H1 (cell line): ENCODE measurements around the gene RERE. TPM values are rescaled to one million over a fixed set of nuclear protein-coding genes. Genes with fewer than 3 reads are reported as not detected.

ENCODE experiments used
- CTCF ChIA-PET: fragments of 300-600 bp; sonication (Branson Sonifier 250); formaldehyde crosslinking; loops from one replicate; lab custom pipeline; 2021; ENCODE audit not compliant: partially characterized antibody; lab: Charles Lee
- POLR2A ChIA-PET: fragments of 300-600 bp; sonication (Branson Sonifier 250); formaldehyde crosslinking; loops from one replicate; lab custom pipeline; 2021; ENCODE audit warnings: inconsistent platforms; ENCODE audit not compliant: partially characterized antibody; lab: Charles Lee
- DNase-seq, 2 experiments: peaks; one replicate each; pipeline versions ENCODE4 v3.0.0 to v3.0.0-alpha.2; 2010 to 2022; ENCODE audit warnings: low spot score in 2 of 2, low read depth in 1 of 2, mixed read lengths in 1 of 2
- FAIRE-seq: peaks from 2 replicates; lab custom pipeline; 2011; peaks lifted over from hg19 to GRCh38; lab: Jason Lieb, UNC
- H2AFZ ChIP-seq: 2 replicates; pipeline ENCODE4 v1.8.1; 2012; ENCODE audit warnings: low read length, inconsistent platforms
- H2AK5ac ChIP-seq: 2 replicates; pipeline ENCODE4 v1.6.1; 2013; ENCODE audit warnings: low read depth, low read length
- H2BK120ac ChIP-seq: replicated peaks from 2 replicates; pipeline ENCODE3; 2013; ENCODE audit warnings: low read depth, low read length, inconsistent platforms
- H2BK12ac ChIP-seq: 2 replicates; pipeline ENCODE4 v1.6.1; 2013; ENCODE audit warnings: low read depth, low read length
- H2BK15ac ChIP-seq: 2 replicates; pipeline ENCODE4 v1.6.1; 2013; ENCODE audit warnings: low read length
- H2BK20ac ChIP-seq: 2 replicates; pipeline ENCODE4 v1.6.1; 2013; ENCODE audit warnings: low read length
- H2BK5ac ChIP-seq: 2 replicates; pipeline ENCODE4 v1.6.1; 2013; ENCODE audit warnings: low read depth, low read length
- H3K14ac ChIP-seq: 2 replicates; pipeline ENCODE4 v1.6.1; 2013; ENCODE audit warnings: inconsistent platforms; ENCODE audit not compliant: insufficient read length
- H3K18ac ChIP-seq: 2 replicates; pipeline ENCODE4 v1.6.1; 2013; ENCODE audit warnings: low read length; ENCODE audit errors: extremely low read depth
- H3K23ac ChIP-seq: 2 replicates; pipeline ENCODE4 v1.6.1; 2013; ENCODE audit warnings: inconsistent platforms; ENCODE audit not compliant: insufficient read length
- H3K23me2 ChIP-seq: 2 replicates; pipeline ENCODE4 v1.6.1; 2013; ENCODE audit warnings: low read depth, low read length
- H3K27ac ChIP-seq: 2 replicates; pipeline ENCODE4 v1.6.1; 2011; ENCODE audit warnings: low read depth, low read length, inconsistent platforms
- H3K27me3 ChIP-seq, 4 experiments: replicated peaks in 1 of 4; 1 replicate in 1 of 4; 2 replicates in 3 of 4; pipeline versions ENCODE4 v1.6.1 to v1.8.1; 2011 to 2013; ENCODE audit warnings: low read length in 3 of 4, mild to moderate bottlenecking in 3 of 4, inconsistent platforms in 2 of 4, mixed read lengths in 2 of 4, moderate library complexity in 1 of 4; ENCODE audit not compliant: control insufficient read depth in 3 of 4, insufficient read depth in 3 of 4; ENCODE audit errors: extremely low read depth in 1 of 4
- H3K36me3 ChIP-seq, 4 experiments: 2 replicates each; pipeline versions ENCODE4 v1.6.1 to v1.8.1; 2011 to 2013; ENCODE audit warnings: mild to moderate bottlenecking in 4 of 4, low read length in 3 of 4, moderate library complexity in 2 of 4, control low read depth in 1 of 4, inconsistent platforms in 1 of 4; ENCODE audit not compliant: insufficient read depth in 4 of 4, control insufficient read depth in 2 of 4
- H3K4ac ChIP-seq: replicated peaks from 2 replicates; pipeline ENCODE3; 2013; ENCODE audit warnings: low read length, low read depth, mixed read lengths, inconsistent platforms; ENCODE audit not compliant: insufficient read length
- H3K4me1 ChIP-seq, 4 experiments: replicated peaks in 1 of 4; 1 replicate in 1 of 4; 2 replicates in 3 of 4; pipeline versions ENCODE4 v1.6.1 to v1.8.1; 2011 to 2013; ENCODE audit warnings: low read length in 3 of 4, inconsistent platforms in 2 of 4, mixed read lengths in 1 of 4; ENCODE audit not compliant: insufficient read depth in 4 of 4, control insufficient read depth in 3 of 4
- H3K4me2 ChIP-seq, 2 experiments: 2 replicates each; pipeline versions ENCODE4 v1.6.1 to v1.8.1; 2011 to 2013; ENCODE audit warnings: low read depth in 2 of 2, low read length in 2 of 2, control low read depth in 1 of 2, inconsistent platforms in 1 of 2, mild to moderate bottlenecking in 1 of 2; ENCODE audit not compliant: insufficient read depth in 1 of 2
- H3K4me3 ChIP-seq, 4 experiments: fragments of 200-600, 300-600 bp in 1 of 4; sonication (generic), shearing (Covaris generic), sonication (Bioruptor Twin) in 1 of 4; 2 replicates each; pipeline versions ENCODE4 v1.5.1 to v1.8.1; 2011 to 2016; ENCODE audit warnings: low read length in 4 of 4, low read depth in 3 of 4, control low read depth in 2 of 4, inconsistent platforms in 2 of 4, mild to moderate bottlenecking in 2 of 4, mixed read lengths in 1 of 4, moderate library complexity in 1 of 4; ENCODE audit not compliant: insufficient read depth in 2 of 4; ENCODE audit errors: extremely low read depth in 1 of 4
- H3K56ac ChIP-seq: replicated peaks from 2 replicates; pipeline ENCODE3; 2013; ENCODE audit warnings: low read depth, mild to moderate bottlenecking, mixed read lengths, low read length, inconsistent platforms; ENCODE audit not compliant: insufficient read length
- H3K79me1 ChIP-seq: 2 replicates; pipeline ENCODE4 v1.6.1; 2013; ENCODE audit warnings: low read depth, low read length, control low read depth
- H3K79me2 ChIP-seq, 2 experiments: 2 replicates each; pipeline versions ENCODE4 v1.6.1 to v1.8.1; 2012 to 2013; ENCODE audit warnings: low read length in 2 of 2, mild to moderate bottlenecking in 2 of 2, inconsistent platforms in 1 of 2; ENCODE audit not compliant: insufficient read depth in 2 of 2, control insufficient read depth in 1 of 2
- H3K9ac ChIP-seq, 4 experiments: replicated peaks in 1 of 4; 1 replicate in 1 of 4; 2 replicates in 3 of 4; pipeline versions ENCODE4 v1.6.1 to v1.8.1; 2011 to 2013; ENCODE audit warnings: low read depth in 3 of 4, low read length in 3 of 4, control low read depth in 2 of 4, mild to moderate bottlenecking in 2 of 4, moderate library complexity in 2 of 4, inconsistent platforms in 1 of 4; ENCODE audit errors: extremely low read depth in 1 of 4
- H3K9me3 ChIP-seq, 2 experiments: 2 replicates each; pipeline versions ENCODE4 v1.6.1 to v1.8.1; 2012 to 2013; ENCODE audit warnings: mild to moderate bottlenecking in 2 of 2, moderate library complexity in 2 of 2, control low read depth in 1 of 2, inconsistent platforms in 1 of 2, low read depth in 1 of 2, low read length in 1 of 2, mixed read lengths in 1 of 2; ENCODE audit not compliant: insufficient read depth in 2 of 2
- H4K20me1 ChIP-seq, 2 experiments: replicated peaks in 1 of 2; 2 replicates each; pipeline versions ENCODE3 to v1.8.1; 2011 to 2013; ENCODE audit warnings: inconsistent platforms in 2 of 2, low read length in 2 of 2, mild to moderate bottlenecking in 1 of 2; ENCODE audit not compliant: insufficient read depth in 2 of 2, control insufficient read depth in 1 of 2
- H4K5ac ChIP-seq: 2 replicates; pipeline ENCODE4 v1.6.1; 2013; ENCODE audit warnings: low read length, low read depth, mixed read lengths, inconsistent platforms; ENCODE audit not compliant: insufficient read length
- H4K8ac ChIP-seq: 2 replicates; pipeline ENCODE4 v1.8.0; 2013; ENCODE audit warnings: mild to moderate bottlenecking, moderate library complexity, low read length, inconsistent platforms; ENCODE audit not compliant: insufficient read depth; ENCODE audit errors: extremely low read depth
- H4K91ac ChIP-seq: replicated peaks from 2 replicates; pipeline ENCODE3; 2013; ENCODE audit warnings: low read length, mixed read lengths, inconsistent platforms; ENCODE audit not compliant: insufficient read length
- CHD2 ChIP-seq: IDR thresholded peaks from 2 replicates; pipeline ENCODE4 v1.6.1; 2012; ENCODE audit warnings: low read length, improper control_type of control experiment
- POU5F1 ChIP-seq: IDR thresholded peaks from 2 replicates; pipeline ENCODE4 v1.6.1; 2011; ENCODE audit warnings: low read depth, mild to moderate bottlenecking, low read length, moderate library complexity
- RAD21 ChIP-seq, 2 experiments: IDR thresholded peaks in 1 of 2; conservative IDR thresholded peaks in 1 of 2; 2 replicates each; pipeline ENCODE4 v1.6.1; 2011; ENCODE audit warnings: low read depth in 2 of 2, low read length in 2 of 2, improper control_type of control experiment in 1 of 2, inconsistent platforms in 1 of 2, mild to moderate bottlenecking in 1 of 2, moderate library complexity in 1 of 2
- RNF2 ChIP-seq: fragments of 200-900, 300-1000 bp; sonication (generic); IDR thresholded peaks from 2 replicates; pipeline ENCODE4 v1.7.1; 2016; ENCODE audit warnings: borderline replicate concordance, low read depth, mild to moderate bottlenecking, antibody characterized with exemption, low read length; ENCODE audit not compliant: poor library complexity, severe bottlenecking; ENCODE audit errors: missing control alignments
- WGBS, 2 experiments: shearing (Covaris generic) in 1 of 2; methylation state at CpG; one replicate each; pipeline versions ENCODE4 v1.1.6 to v1.1.7; 2013 to 2015; ENCODE audit warnings: low lambda C conversion rate in 2 of 2, mixed read lengths in 2 of 2, inconsistent platforms in 1 of 2, low coverage in 1 of 2, missing lambda C conversion rate in 1 of 2; ENCODE audit not compliant: insufficient replicate concordance in 2 of 2, insufficient coverage in 1 of 2, insufficient read length in 1 of 2; ENCODE audit errors: extremely low coverage in 1 of 2, missing lambda C conversion rate in 1 of 2; 5-methylcytosine and 5-hydroxymethylcytosine counted together
- polyA plus RNA-seq, 7 experiments: library from polyadenylated mRNA; depleted of rRNA in 3 of 7; stranded (reverse) in 5 of 7; unstranded in 2 of 7; fragments of >200 nt in 5 of 7; fragments of 200-250 nt in 2 of 7; gene quantifications; 1 replicate in 5 of 7; 2 replicates in 1 of 7; 4 replicates in 1 of 7; pipeline versions ENCODE4 v1.2.1 to v1.2.3, GENCODE V29; 2011 to 2013; ENCODE audit warnings: missing spikeins in 2 of 7, mixed read lengths in 2 of 7
- total RNA-seq: library from RNA; stranded (reverse); fragmentation: NEBNext Ultra II Directional; extraction: Animal tissue kit (Norgen Biotek cat#: 25700); gene quantifications from 2 replicates; pipeline ENCODE4 v1.2.1, GENCODE V29; 2021

The RERE gene
- total and polyA plus RNA-seq, 2 of the 8 experiments (the other 6 are each of a cell fraction or from before 2014, with no cell fraction given): 15.3 to 142 TPM

DNA sequence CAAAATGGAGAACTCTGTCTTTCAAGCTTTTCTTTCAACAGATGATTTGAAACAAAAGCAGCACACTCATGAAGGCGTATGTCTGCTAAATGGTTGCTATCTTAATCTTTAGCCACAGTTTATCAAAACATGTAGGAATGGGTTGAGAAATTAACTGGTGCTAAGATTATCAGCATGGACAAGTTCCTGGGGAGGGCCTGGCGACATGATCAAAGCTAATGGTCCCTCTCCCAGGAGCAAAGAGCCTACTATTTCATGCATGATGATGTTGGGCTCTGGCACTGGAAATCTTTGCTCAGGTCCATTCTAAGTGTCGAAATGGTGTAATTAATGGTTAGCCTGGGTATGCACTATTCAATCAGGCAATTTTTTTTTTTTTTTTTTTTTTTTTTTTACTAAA, 407.8 kb downstream of the RERE start:
- FAIRE-seq (no peak), DNase-seq (no peak)
- no peak overlapping the region for H2BK15ac ChIP-seq
- H2BK120ac ChIP-seq: no peak overlapping the region
- no peak overlapping the region for H3K9ac ChIP-seq
- H3K23me2 ChIP-seq: no peaks in the 10 kb centered on the region
- H3K79me1 ChIP-seq: peaks cover 4% of the 10 kb centered on the region; the same call in 1 of the 2 replicates
- no peak overlapping the region for H3K18ac ChIP-seq
- H3K4ac ChIP-seq: no peak overlapping the region
- H3K36me3 ChIP-seq: peaks cover 0 to 4% (median under 1%) of the 10 kb centered on the region in 4 experiments; a peak in 1 of 8 replicates
- H2AK5ac ChIP-seq: no peak overlapping the region
- no peak overlapping the region for H3K56ac ChIP-seq
- no peaks in the 10 kb centered on the region for H3K9me3 ChIP-seq
- 0 out of 2 replicates have a peak overlapping the region, but pooled peaks have one; percentile 47 for H3K27ac ChIP-seq
- H2BK12ac ChIP-seq: no peak overlapping the region
- no peak overlapping the region for H4K91ac ChIP-seq
- no peak overlapping the region for H2BK20ac ChIP-seq
- H3K14ac ChIP-seq: no peak overlapping the region
- no peak overlapping the region for H3K4me3 ChIP-seq
- CTCF ChIA-PET: interaction anchor here (0.5 to 4.8 kb wide), 20 partner anchors 9 to 297 kb away, joined by 3 to 40 read pairs (median 5); no protein-coding TSS in a partner anchor
- H4K8ac ChIP-seq: no peak overlapping the region
- no peak overlapping the region for H2AFZ ChIP-seq
- H2BK5ac ChIP-seq: no peak overlapping the region
- WGBS, 2 experiments: 82% methylated on average over 3 of the region's 3 CpGs; no CpG with 5 or more reads in 1 of the 2 experiments
- H3K4me1 ChIP-seq: peaks cover 23 to 47% (median 32%) of the 10 kb centered on the region in 4 experiments
- H4K20me1 ChIP-seq: peaks cover 0 to 9% of the 10 kb centered on the region in 2 experiments
- no peaks in the 10 kb centered on the region for H3K27me3 ChIP-seq
- H3K79me2 ChIP-seq: peaks cover 8 to 84% of the 10 kb centered on the region in 2 experiments
- POLR2A ChIA-PET: interaction anchor here (0.9 to 1.3 kb wide), 3 partner anchors 9 to 12 kb away, joined by 4 to 7 read pairs (median 5); no protein-coding TSS in a partner anchor
- H3K23ac ChIP-seq: no peak overlapping the region
- H4K5ac ChIP-seq: no peak overlapping the region
- H3K4me2 ChIP-seq: peak overlapping the region in 1 of 2 experiments; percentile 8; a peak in 2 of 4 replicates
- TF ChIP-seq POU5F1 (no peak), RAD21 (IDR thresholded peaks at IDR 0.05 in 1 of 2, conservative IDR thresholded peaks at IDR 0.05 in 1 of 2; ENCODE audit: low read depth in 2 of 2, low read length in 2 of 2) (no peak), CHD2 (no peak), RNF2 (no peak)
